Measurements from ENCODE around the gene RELL2. TPM values are rescaled to one million over a fixed set of nuclear protein-coding genes. Genes with fewer than 3 reads are reported as not detected.

RELL2 gene
- total RNA-seq, 2 donors from 2014 or later, result 2.1 to 6.7 TPM

- Histone ChIP-seq H3K4me1 (peaks cover 13% of the 10 kb centered on the region), H3K36me3 (no peaks in the 10 kb centered on the region), H3K9me3 (no peaks in the 10 kb centered on the region), H3K27me3 (no peaks in the 10 kb centered on the region), H3K27ac (no peak overlapping the region), H3K4me3 (no peak overlapping the region), H3K9ac (ENCODE audit: low read depth in 2 of 2, low read length in 2 of 2) (no peak overlapping the region)
- intact Hi-C loops (cut with DNase I), result no loop called here
- no peak for TF ChIP-seq CTCF (IDR thresholded peaks at IDR 0.05)
- no peak for DNase-seq
Measured at GRCh38 chr5:141638771-141639170, 2.0 kb downstream of the RELL2 start.

GRCh38 chr5:141639357-141640050 is 2.7 kb downstream of the RELL2 start:
- Histone ChIP-seq H3K27me3 (no peaks in the 10 kb centered on the region), H3K27ac (no peak overlapping the region), H3K9me3 (no peaks in the 10 kb centered on the region), H3K9ac (ENCODE audit: low read depth in 2 of 2, low read length in 2 of 2) (no peak overlapping the region), H3K4me3 (no peak overlapping the region), H3K4me1 (peaks cover 13% of the 10 kb centered on the region), H3K36me3 (no peaks in the 10 kb centered on the region)
- intact Hi-C loops (cut with DNase I), result no loop called here
- no peak for DNase-seq
- no peak for TF ChIP-seq CTCF (IDR thresholded peaks at IDR 0.05)

GRCh38 chr5:141640051-141640415 is 3.2 kb downstream of the RELL2 start:
- no peaks in the 10 kb centered on the region for H3K27me3 ChIP-seq
- H3K36me3 ChIP-seq, result no peaks in the 10 kb centered on the region
- DNase-seq, result no peak
- H3K9me3 ChIP-seq, result no peaks in the 10 kb centered on the region
- peaks cover 13% of the 10 kb centered on the region for H3K4me1 ChIP-seq
- no peak overlapping the region for H3K9ac ChIP-seq (ENCODE audit: low read depth in 2 of 2, low read length in 2 of 2)
- H3K27ac ChIP-seq, result no peak overlapping the region
- H3K4me3 ChIP-seq, result no peak overlapping the region
- TF ChIP-seq CTCF (IDR thresholded peaks at IDR 0.05), result no peak
- intact Hi-C loops (cut with DNase I), result no loop called here

GRCh38 chr5:141640698-141641097 is 3.9 kb downstream of the RELL2 start:
- intact Hi-C loops (cut with DNase I), result no loop called here
- H3K4me1 ChIP-seq, result peaks cover 8% of the 10 kb centered on the region
- H3K36me3 ChIP-seq, result no peaks in the 10 kb centered on the region
- H3K9me3 ChIP-seq, result no peaks in the 10 kb centered on the region
- H3K4me3 ChIP-seq, result no peak overlapping the region
- TF ChIP-seq CTCF (IDR thresholded peaks at IDR 0.05), result no peak
- no peak overlapping the region for H3K9ac ChIP-seq (ENCODE audit: low read depth in 2 of 2, low read length in 2 of 2)
- no peak overlapping the region for H3K27ac ChIP-seq
- DNase-seq, result no peak
- H3K27me3 ChIP-seq, result no peaks in the 10 kb centered on the region

- Histone ChIP-seq H3K9ac (ENCODE audit: low read depth in 2 of 2, low read length in 2 of 2) (no peak overlapping the region), H3K9me3 (no peaks in the 10 kb centered on the region), H3K27me3 (no peaks in the 10 kb centered on the region), H3K4me3 (no peak overlapping the region), H3K27ac (no peak overlapping the region), H3K36me3 (no peaks in the 10 kb centered on the region), H3K4me1 (peaks cover 6% of the 10 kb centered on the region)
- DNase-seq, result no peak
- intact Hi-C loops (cut with DNase I), result no loop called here
- no peak for TF ChIP-seq CTCF (IDR thresholded peaks at IDR 0.05)
Measured at GRCh38 chr5:141641634-141642267, 5.0 kb downstream of the RELL2 start.
